Measurements from ENCODE around the gene GORASP2. TPM values are rescaled to one million over a fixed set of nuclear protein-coding genes. Genes with fewer than 3 reads are reported as not detected.

Gene GORASP2
- polyA plus RNA-seq, 1 donor (not counting 4 experiments of a cell fraction or from before 2014, with no cell fraction given) = 125 TPM

DNA sequence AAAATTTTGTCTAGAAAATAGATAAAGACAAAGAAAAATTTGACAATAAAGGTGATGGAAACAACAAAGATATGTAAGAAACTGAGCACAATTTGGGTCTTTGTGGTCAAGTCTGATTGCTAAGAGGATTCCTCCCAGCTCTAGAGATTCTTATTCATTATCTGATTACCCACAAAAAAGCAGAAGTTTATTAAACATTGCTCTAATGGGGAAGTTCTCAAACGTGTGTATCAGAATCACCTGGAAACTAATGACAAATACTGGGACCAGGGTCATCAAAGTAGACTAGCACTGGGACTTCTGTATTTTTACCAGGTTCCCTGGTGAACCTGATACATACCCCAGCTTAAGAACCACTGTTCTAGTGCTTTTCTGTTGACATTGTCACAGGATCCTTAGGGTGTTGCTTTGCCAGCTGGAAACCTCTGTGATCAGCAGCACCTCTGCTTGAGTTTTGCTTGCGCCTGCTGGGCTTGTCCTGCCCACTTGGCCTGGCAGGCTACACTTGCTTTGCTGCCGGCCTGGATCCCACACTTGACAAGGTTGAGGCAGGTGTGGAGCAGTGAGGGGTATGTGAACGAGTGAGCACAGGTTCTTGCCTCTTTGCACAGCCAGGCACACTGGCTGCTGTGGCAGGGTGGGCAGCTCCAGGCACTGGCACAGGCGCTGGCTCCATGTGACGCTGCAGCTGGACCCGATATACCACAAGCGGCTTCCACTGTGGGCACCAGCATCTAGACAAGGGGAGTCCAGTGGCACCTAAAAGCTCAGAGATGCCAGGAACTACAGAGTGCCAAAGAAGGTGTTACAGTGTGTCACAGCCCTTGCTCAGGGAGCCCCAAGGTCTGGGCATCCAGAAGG is 6.2 kb upstream of the GORASP2 start:
- Histone ChIP-seq H3K4me2 (ENCODE audit: control insufficient read depth, extremely low read depth, insufficient read depth, low read depth, low read length) (no peak overlapping the region), H2AFZ (ENCODE audit: control insufficient read depth, low read length) (no peak overlapping the region), H3K4me1 (ENCODE audit: control insufficient read depth, extremely low read depth, insufficient read depth, low read length) (no peaks in the 10 kb centered on the region), H3K36me3 (ENCODE audit: control insufficient read depth in 2 of 2, extremely low read depth in 1 of 2, insufficient read depth in 2 of 2, low read length in 2 of 2) (no peaks in the 10 kb centered on the region), H3K4me3 (ENCODE audit: control insufficient read depth in 2 of 3, extremely low read depth in 1 of 3, insufficient read depth in 2 of 3, low read depth in 1 of 3, low read length in 3 of 3) (no peak overlapping the region), H3K9me1 (ENCODE audit: control insufficient read depth, extremely low read depth, insufficient read depth, low read length) (no peaks in the 10 kb centered on the region), H3K27ac (ENCODE audit: control insufficient read depth, insufficient read depth, low read length) (no peak overlapping the region), H3K79me2 (ENCODE audit: control insufficient read depth, insufficient read depth, low read length) (no peaks in the 10 kb centered on the region), H3K9ac (ENCODE audit: control insufficient read depth, extremely low read depth, insufficient read depth, low read length) (no peak overlapping the region), H3K9me3 (ENCODE audit: control insufficient read depth, low read depth, low read length) (peaks cover 3% of the 10 kb centered on the region), H3K27me3 (ENCODE audit: control insufficient read depth, extremely low read depth, insufficient read depth, low read length) (no peaks in the 10 kb centered on the region), H4K20me1 (ENCODE audit: control insufficient read depth, extremely low read depth, insufficient read depth, low read length) (no peaks in the 10 kb centered on the region)
- dilution Hi-C loops (cut with MboI; ENCODE audit: extremely low pct_ligation_motif_present, low sequenced_read_pairs) = no loop called here
- no peak for TF ChIP-seq EZH2 (IDR thresholded peaks at IDR 0.05; ENCODE audit: low read length)
- TF ChIP-seq, protein P1, sequence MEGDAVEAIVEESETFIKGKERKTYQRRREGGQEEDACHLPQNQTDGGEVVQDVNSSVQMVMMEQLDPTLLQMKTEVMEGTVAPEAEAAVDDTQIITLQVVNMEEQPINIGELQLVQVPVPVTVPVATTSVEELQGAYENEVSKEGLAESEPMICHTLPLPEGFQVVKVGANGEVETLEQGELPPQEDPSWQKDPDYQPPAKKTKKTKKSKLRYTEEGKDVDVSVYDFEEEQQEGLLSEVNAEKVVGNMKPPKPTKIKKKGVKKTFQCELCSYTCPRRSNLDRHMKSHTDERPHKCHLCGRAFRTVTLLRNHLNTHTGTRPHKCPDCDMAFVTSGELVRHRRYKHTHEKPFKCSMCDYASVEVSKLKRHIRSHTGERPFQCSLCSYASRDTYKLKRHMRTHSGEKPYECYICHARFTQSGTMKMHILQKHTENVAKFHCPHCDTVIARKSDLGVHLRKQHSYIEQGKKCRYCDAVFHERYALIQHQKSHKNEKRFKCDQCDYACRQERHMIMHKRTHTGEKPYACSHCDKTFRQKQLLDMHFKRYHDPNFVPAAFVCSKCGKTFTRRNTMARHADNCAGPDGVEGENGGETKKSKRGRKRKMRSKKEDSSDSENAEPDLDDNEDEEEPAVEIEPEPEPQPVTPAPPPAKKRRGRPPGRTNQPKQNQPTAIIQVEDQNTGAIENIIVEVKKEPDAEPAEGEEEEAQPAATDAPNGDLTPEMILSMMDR (optimal IDR thresholded peaks at IDR 0.05 in 1 of 3, IDR thresholded peaks at IDR 0.05 in 1 of 3, conservative IDR thresholded peaks at IDR 0.05 in 1 of 3; ENCODE audit: extremely low read depth in 1 of 3, insufficient read depth in 2 of 3, low read length in 3 of 3) = no peak
- FAIRE-seq = no peak
- no peak for DNase-seq (ENCODE audit: low read depth, low spot score)

DNA sequence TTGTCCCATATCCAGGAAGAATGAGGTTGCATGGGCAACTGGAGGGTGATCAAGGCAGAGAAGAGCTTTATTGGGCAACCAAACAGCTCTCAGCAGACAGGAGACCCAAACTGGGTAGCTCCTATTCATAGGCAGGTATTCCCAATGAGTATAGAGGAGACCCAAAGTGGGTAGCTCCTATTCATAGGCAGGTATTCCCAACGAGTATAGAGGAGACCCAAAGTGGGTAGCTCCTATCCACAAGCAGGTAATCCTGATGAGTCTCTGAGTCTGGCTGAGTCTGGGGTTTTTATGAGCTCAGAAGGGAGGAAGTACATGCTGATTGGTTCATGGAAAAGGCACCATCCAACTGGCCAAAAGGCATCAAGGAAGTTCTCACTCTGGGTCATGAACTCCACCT is 5.3 kb upstream of the GORASP2 start:
- H3K36me3 ChIP-seq (ENCODE audit: control insufficient read depth in 2 of 2, extremely low read depth in 1 of 2, insufficient read depth in 2 of 2, low read length in 2 of 2) = no peaks in the 10 kb centered on the region
- H3K4me1 ChIP-seq (ENCODE audit: control insufficient read depth, extremely low read depth, insufficient read depth, low read length) = peaks cover 5% of the 10 kb centered on the region
- H3K27me3 ChIP-seq (ENCODE audit: control insufficient read depth, extremely low read depth, insufficient read depth, low read length) = no peaks in the 10 kb centered on the region
- TF ChIP-seq, protein P1 (optimal IDR thresholded peaks at IDR 0.05 in 1 of 3, IDR thresholded peaks at IDR 0.05 in 1 of 3, conservative IDR thresholded peaks at IDR 0.05 in 1 of 3; ENCODE audit: extremely low read depth in 1 of 3, insufficient read depth in 2 of 3, low read length in 3 of 3) = no peak
- TF ChIP-seq EZH2 (IDR thresholded peaks at IDR 0.05; ENCODE audit: low read length) = no peak
- no peak overlapping the region for H3K4me2 ChIP-seq (ENCODE audit: control insufficient read depth, extremely low read depth, insufficient read depth, low read depth, low read length)
- H3K9me1 ChIP-seq (ENCODE audit: control insufficient read depth, extremely low read depth, insufficient read depth, low read length) = no peaks in the 10 kb centered on the region
- H4K20me1 ChIP-seq (ENCODE audit: control insufficient read depth, extremely low read depth, insufficient read depth, low read length) = no peaks in the 10 kb centered on the region
- H3K4me3 ChIP-seq (ENCODE audit: control insufficient read depth in 2 of 3, extremely low read depth in 1 of 3, insufficient read depth in 2 of 3, low read depth in 1 of 3, low read length in 3 of 3) = no peak overlapping the region
- peaks cover 3% of the 10 kb centered on the region for H3K9me3 ChIP-seq (ENCODE audit: control insufficient read depth, low read depth, low read length)
- no peak for DNase-seq (ENCODE audit: low read depth, low spot score)
- H3K27ac ChIP-seq (ENCODE audit: control insufficient read depth, insufficient read depth, low read length) = no peak overlapping the region
- no peak overlapping the region for H2AFZ ChIP-seq (ENCODE audit: control insufficient read depth, low read length)
- dilution Hi-C loops (cut with MboI; ENCODE audit: extremely low pct_ligation_motif_present, low sequenced_read_pairs) = no loop called here
- FAIRE-seq = no peak
- H3K79me2 ChIP-seq (ENCODE audit: control insufficient read depth, insufficient read depth, low read length) = no peaks in the 10 kb centered on the region
- H3K9ac ChIP-seq (ENCODE audit: control insufficient read depth, extremely low read depth, insufficient read depth, low read length) = no peak overlapping the region
